AG04450 (cell line): ENCODE data around the gene PDK1. TPM values are rescaled to one million over a fixed set of nuclear protein-coding genes. Genes with fewer than 3 reads are reported as not detected.
"Not testable (repeated sequence)": the region's sequence is repeated elsewhere in the genome, so short reads cannot be mapped to it uniquely, and the experiment has no call there.

Source experiments
- CTCF ChIA-PET: fragments of 300-600, 350-600 bp; formaldehyde crosslinking; extraction: SDS; loops from one replicate; lab custom pipeline; 2022; ENCODE audit warnings: antibody characterized with exemption, inconsistent platforms; lab: Charles Lee
- POLR2A ChIA-PET: fragments of 350-600 bp; formaldehyde crosslinking; extraction: SDS; loops from one replicate; lab custom pipeline; 2021; ENCODE audit warnings: antibody characterized with exemption, inconsistent platforms; lab: Yijun Ruan, JAX
- DNase-seq: peaks from one replicate; pipeline ENCODE4 v3.0.0-alpha.2; 2011; ENCODE audit warnings: low read depth, low spot score
- H3K27ac ChIP-seq: one replicate; pipeline ENCODE4 v1.5.1; 2012; ENCODE audit warnings: low read depth, low read length, control low read depth
- H3K27me3 ChIP-seq: one replicate; pipeline ENCODE4 v1.6.0; 2012; ENCODE audit warnings: low read length; ENCODE audit not compliant: control insufficient read depth, insufficient read depth
- H3K4me3 ChIP-seq: 2 replicates; pipeline ENCODE4 v1.5.1; 2011; ENCODE audit warnings: mild to moderate bottlenecking, low read depth, low read length, control low read depth
- H3K9me3 ChIP-seq: 2 replicates; pipeline ENCODE4 v1.5.1; 2012; ENCODE audit warnings: low read length; ENCODE audit not compliant: control insufficient read depth, insufficient read depth
- polyA plus RNA-seq: library from polyadenylated mRNA; depleted of rRNA; stranded (reverse); fragments of >200 nt; gene quantifications from 2 replicates; pipeline ENCODE4 v1.2.3, GENCODE V29; 2011
- TF ChIP-seq, protein P1 (sequence below): IDR thresholded peaks from 2 replicates; pipeline ENCODE4 v1.5.1; 2011; ENCODE audit warnings: low read depth, low read length, control low read depth, inconsistent platforms

The PDK1 gene
- polyA plus RNA-seq, 1 experiment: 32.8 TPM

- TF ChIP-seq, protein P1, sequence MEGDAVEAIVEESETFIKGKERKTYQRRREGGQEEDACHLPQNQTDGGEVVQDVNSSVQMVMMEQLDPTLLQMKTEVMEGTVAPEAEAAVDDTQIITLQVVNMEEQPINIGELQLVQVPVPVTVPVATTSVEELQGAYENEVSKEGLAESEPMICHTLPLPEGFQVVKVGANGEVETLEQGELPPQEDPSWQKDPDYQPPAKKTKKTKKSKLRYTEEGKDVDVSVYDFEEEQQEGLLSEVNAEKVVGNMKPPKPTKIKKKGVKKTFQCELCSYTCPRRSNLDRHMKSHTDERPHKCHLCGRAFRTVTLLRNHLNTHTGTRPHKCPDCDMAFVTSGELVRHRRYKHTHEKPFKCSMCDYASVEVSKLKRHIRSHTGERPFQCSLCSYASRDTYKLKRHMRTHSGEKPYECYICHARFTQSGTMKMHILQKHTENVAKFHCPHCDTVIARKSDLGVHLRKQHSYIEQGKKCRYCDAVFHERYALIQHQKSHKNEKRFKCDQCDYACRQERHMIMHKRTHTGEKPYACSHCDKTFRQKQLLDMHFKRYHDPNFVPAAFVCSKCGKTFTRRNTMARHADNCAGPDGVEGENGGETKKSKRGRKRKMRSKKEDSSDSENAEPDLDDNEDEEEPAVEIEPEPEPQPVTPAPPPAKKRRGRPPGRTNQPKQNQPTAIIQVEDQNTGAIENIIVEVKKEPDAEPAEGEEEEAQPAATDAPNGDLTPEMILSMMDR: no peak
- no peak for DNase-seq
- ChIA-PET CTCF (interaction anchor here (0.6 to 1.6 kb wide), 3 partner anchors 8 to 123 kb away, joined by 3 to 4 read pairs (median 4); no protein-coding TSS in a partner anchor), POLR2A (no interaction called here)
- H3K4me3 ChIP-seq: no peak overlapping the region
- H3K27ac ChIP-seq: no peak overlapping the region
- H3K9me3 ChIP-seq: no peaks in the 10 kb centered on the region
- no peaks in the 10 kb centered on the region for H3K27me3 ChIP-seq
These were observed 33.0 kb downstream of the PDK1 start for GRCh38 chr2:172588931-172589330.

DNA sequence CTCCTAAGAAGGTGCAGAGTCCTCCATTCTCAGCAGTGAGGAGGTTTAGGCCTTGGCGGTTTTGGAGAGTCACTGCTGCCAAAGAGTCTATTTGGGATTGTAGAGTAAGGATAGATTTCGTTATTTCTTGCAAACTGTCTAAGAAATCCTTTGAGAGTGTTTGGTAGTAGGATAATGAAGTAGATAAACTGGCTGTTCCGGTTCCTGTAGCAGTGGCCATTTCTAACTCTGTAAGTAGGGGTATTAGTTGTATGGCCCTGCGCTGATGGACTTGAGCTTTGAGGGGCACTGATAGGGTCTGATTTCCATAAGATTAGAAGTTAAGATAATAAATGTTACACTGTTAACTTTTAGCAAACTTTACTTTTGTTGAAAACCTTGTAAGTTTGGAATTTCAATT, 35.5 kb downstream of the PDK1 start:
- H3K9me3 ChIP-seq: not testable (repeated sequence)

GRCh38 chr2:172592190-172592589, 36.3 kb downstream of the PDK1 start:
- H3K27ac ChIP-seq, H3K27me3 ChIP-seq, POLR2A ChIA-PET, DNase-seq, H3K9me3 ChIP-seq, H3K4me3 ChIP-seq: not testable (repeated sequence)
- CTCF ChIA-PET: interaction anchor here (1.3 to 3.9 kb wide), 6 partner anchors 20 to 404 kb away, joined by 3 to 41 read pairs (median 16); no protein-coding TSS in a partner anchor

More for the DNA sequence above, 35.5 kb downstream of the PDK1 start:
- H3K27me3 ChIP-seq, H3K27ac ChIP-seq, DNase-seq, POLR2A ChIA-PET, H3K4me3 ChIP-seq: not testable (repeated sequence)
- CTCF ChIA-PET: interaction anchor here (3.9 kb wide), 1 partner anchor 83 kb away, joined by 41 read pairs; no protein-coding TSS in a partner anchor

- no peaks in the 10 kb centered on the region for H3K9me3 ChIP-seq
- ChIA-PET CTCF (interaction anchor here (0.8 to 2.0 kb wide), 4 partner anchors 16 to 335 kb away, joined by 7 to 11 read pairs (median 8); no protein-coding TSS in a partner anchor), POLR2A (no interaction called here)
- H3K27ac ChIP-seq: no peak overlapping the region
- DNase-seq: no peak
- H3K4me3 ChIP-seq: no peak overlapping the region
- TF ChIP-seq, protein P1: no peak
- no peaks in the 10 kb centered on the region for H3K27me3 ChIP-seq
These were observed 40.9 kb downstream of the PDK1 start for GRCh38 chr2:172596776-172597175.

DNA sequence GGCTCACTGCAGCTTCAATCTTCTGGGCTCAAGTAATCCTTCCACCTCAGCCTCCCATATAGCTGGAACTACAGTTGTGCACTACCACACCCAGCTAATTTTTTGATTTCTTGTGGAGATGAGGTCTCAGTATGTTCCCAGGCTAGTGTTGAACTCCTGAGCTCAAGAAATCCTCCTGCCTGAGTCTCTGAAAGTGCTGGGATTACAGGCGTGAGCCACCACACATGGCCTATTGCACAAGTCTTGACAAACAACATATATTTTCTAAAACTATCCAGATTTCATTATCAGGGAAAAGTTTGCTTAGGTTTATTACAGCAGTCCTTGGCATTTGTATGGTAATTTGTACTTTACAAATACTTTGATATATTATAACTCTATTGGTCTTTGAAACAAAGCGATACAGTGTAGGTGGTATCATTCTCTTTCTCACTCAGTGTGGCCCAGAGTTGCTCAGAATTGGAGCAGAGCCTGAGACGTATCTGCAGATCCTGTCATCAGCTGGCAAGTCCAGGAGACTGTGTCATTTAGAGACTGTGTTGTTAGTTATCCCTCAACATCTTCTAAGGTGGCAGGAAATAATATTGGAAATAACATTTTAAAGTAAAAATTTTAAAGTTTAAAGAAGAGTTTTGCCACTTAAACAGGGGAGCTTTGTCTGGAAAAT, 41.4 kb downstream of the PDK1 start:
- TF ChIP-seq, protein P1: no peak
- H3K27me3 ChIP-seq: no peaks in the 10 kb centered on the region
- ChIA-PET POLR2A (no interaction called here), CTCF (interaction anchor here (1.8 to 2.0 kb wide), 3 partner anchors 77 to 335 kb away, joined by 7 to 11 read pairs (median 10); no protein-coding TSS in a partner anchor)
- no peak overlapping the region for H3K27ac ChIP-seq
- H3K9me3 ChIP-seq: no peaks in the 10 kb centered on the region
- no peak overlapping the region for H3K4me3 ChIP-seq
- no peak for DNase-seq

DNA sequence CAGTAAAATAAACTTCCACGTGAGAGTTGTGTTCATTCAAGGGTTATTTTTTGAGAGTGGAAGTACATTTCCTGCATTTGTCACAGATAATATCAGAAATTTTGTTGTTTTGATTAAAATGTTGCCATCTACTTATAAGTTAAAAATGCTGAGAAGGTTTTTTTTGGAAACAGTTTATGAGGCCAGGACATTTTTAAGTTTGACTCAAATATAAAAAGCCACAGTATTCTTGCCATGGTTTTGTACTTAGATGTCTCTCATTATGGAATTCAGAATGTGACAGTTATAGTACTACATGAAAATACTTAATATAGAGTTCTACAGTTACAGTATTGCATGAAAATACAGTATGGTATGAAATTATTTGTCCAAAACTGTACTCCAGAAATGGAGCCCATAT, 44.1 kb downstream of the PDK1 start:
- CTCF ChIA-PET: no interaction called here
- H3K9me3 ChIP-seq: no peaks in the 10 kb centered on the region
- TF ChIP-seq, protein P1: no peak
- POLR2A ChIA-PET: no interaction called here
- no peak overlapping the region for H3K4me3 ChIP-seq
- no peaks in the 10 kb centered on the region for H3K27me3 ChIP-seq
- no peak for DNase-seq
- no peak overlapping the region for H3K27ac ChIP-seq
